Karpas-422 (cell line): ENCODE results near the gene PCDH15. TPM values are rescaled to one million over a fixed set of nuclear protein-coding genes. Genes with fewer than 3 reads are reported as not detected.

ENCODE experiments used
- DNase-seq: peaks from one replicate; pipeline ENCODE4 v3.0.0-alpha.2; 2015
- H2AFZ ChIP-seq: fragments of 200-600 bp; sonication (generic); 2 replicates; pipeline ENCODE4 v1.6.1; 2014; ENCODE audit warnings: antibody characterized with exemption, low read length, mixed read lengths
- H3K27ac ChIP-seq: fragments of 200-600 bp; sonication (generic); 2 replicates; pipeline ENCODE4 v1.5.1; 2014; ENCODE audit warnings: mild to moderate bottlenecking, low read length, moderate library complexity
- H3K27me3 ChIP-seq: fragments of 200-600 bp; sonication (generic); 2 replicates; pipeline ENCODE4 v1.6.1; 2014; ENCODE audit warnings: low read length, mixed read lengths
- H3K36me3 ChIP-seq: fragments of 200-600 bp; sonication (generic); 2 replicates; pipeline ENCODE4 v1.6.1; 2014; ENCODE audit warnings: low read length, mixed read lengths; ENCODE audit not compliant: insufficient read depth
- H3K4me1 ChIP-seq: fragments of 200-600 bp; sonication (generic); 2 replicates; pipeline ENCODE4 v1.6.1; 2014; ENCODE audit warnings: mild to moderate bottlenecking, low read length, mixed read lengths
- H3K4me2 ChIP-seq: fragments of 200-600 bp; sonication (generic); 2 replicates; pipeline ENCODE4 v1.6.1; 2014; ENCODE audit warnings: low read length, low read depth, mild to moderate bottlenecking; ENCODE audit not compliant: poor library complexity, severe bottlenecking
- H3K4me3 ChIP-seq: fragments of 200-600 bp; sonication (generic); 2 replicates; pipeline ENCODE4 v1.5.1; 2014; ENCODE audit warnings: mild to moderate bottlenecking, antibody characterized with exemption, low read length, mixed read lengths
- H3K79me2 ChIP-seq: fragments of 200-600 bp; sonication (generic); 2 replicates; pipeline ENCODE4 v1.6.1; 2014; ENCODE audit warnings: mild to moderate bottlenecking, low read length, mixed read lengths
- H3K9ac ChIP-seq: fragments of 200-600 bp; sonication (generic); 2 replicates; pipeline ENCODE4 v1.6.0; 2014; ENCODE audit warnings: low read length
- H3K9me2 ChIP-seq: fragments of 200-600 bp; sonication (generic), shearing (Covaris generic); replicated peaks from 2 replicates; pipeline ENCODE4 v1.6.0; 2014; ENCODE audit warnings: mild to moderate bottlenecking, low read length, moderate library complexity; ENCODE audit not compliant: insufficient read depth
- H3K9me3 ChIP-seq: fragments of 300-700, 200-600 bp; sonication (generic); 2 replicates; pipeline ENCODE4 v1.6.1; 2014; ENCODE audit warnings: low read length, mixed read lengths
- H4K20me1 ChIP-seq: fragments of 200-600 bp; sonication (generic); 2 replicates; pipeline ENCODE4 v1.6.1; 2014; ENCODE audit warnings: mild to moderate bottlenecking, antibody characterized with exemption, low read length, low read depth; ENCODE audit not compliant: insufficient read depth
- total RNA-seq: library from RNA; depleted of rRNA; stranded (reverse); fragments of >200 nt; shearing (Covaris generic); gene quantifications from 2 replicates; pipeline ENCODE4 v1.2.3, GENCODE V29; 2014; ENCODE audit warnings: low replicate concordance

PCDH15 gene
- total RNA-seq, 1 experiment from 2014 or later: not detected

DNA sequence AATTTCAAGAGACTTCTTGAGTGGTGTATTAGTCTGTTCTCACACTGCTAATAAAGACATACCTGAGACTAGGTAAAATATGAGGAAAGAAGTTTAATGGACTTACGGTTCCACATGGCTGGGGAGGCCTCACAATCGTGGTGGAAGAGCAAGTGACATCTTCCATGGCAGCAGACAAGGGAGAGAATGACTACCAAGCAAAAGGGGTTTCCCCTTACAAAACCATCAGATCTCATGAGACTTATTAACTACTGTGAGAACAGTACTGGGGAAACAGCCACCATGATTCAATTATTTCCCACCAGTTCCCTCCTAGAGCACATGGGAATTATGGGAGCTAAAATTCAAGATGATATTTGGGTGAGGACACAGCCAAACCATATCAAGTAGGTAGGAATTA, 150.5 kb downstream of the PCDH15 start:
- no peaks in the 10 kb centered on the region for H3K36me3 ChIP-seq
- no peak for DNase-seq
- no peak overlapping the region for H3K27ac ChIP-seq
- H3K4me2 ChIP-seq: no peak overlapping the region
- H3K9me2 ChIP-seq: no peaks in the 10 kb centered on the region
- no peaks in the 10 kb centered on the region for H3K27me3 ChIP-seq
- no peaks in the 10 kb centered on the region for H3K4me1 ChIP-seq
- H3K79me2 ChIP-seq: no peaks in the 10 kb centered on the region
- H2AFZ ChIP-seq: no peak overlapping the region
- H3K9ac ChIP-seq: no peak overlapping the region
- no peak overlapping the region for H3K4me3 ChIP-seq
- peaks cover 26% of the 10 kb centered on the region for H3K9me3 ChIP-seq
- H4K20me1 ChIP-seq: no peaks in the 10 kb centered on the region

GRCh38 chr10:54622017-54622416, 179.0 kb downstream of the PCDH15 start:
- no peaks in the 10 kb centered on the region for H4K20me1 ChIP-seq
- no peak overlapping the region for H3K27ac ChIP-seq
- no peak overlapping the region for H3K9ac ChIP-seq
- no peaks in the 10 kb centered on the region for H3K9me2 ChIP-seq
- no peaks in the 10 kb centered on the region for H3K79me2 ChIP-seq
- H3K4me2 ChIP-seq: no peak overlapping the region
- H3K27me3 ChIP-seq: no peaks in the 10 kb centered on the region
- DNase-seq: no peak
- no peak overlapping the region for H3K4me3 ChIP-seq
- no peaks in the 10 kb centered on the region for H3K36me3 ChIP-seq
- H3K9me3 ChIP-seq: peaks cover 24% of the 10 kb centered on the region
- H2AFZ ChIP-seq: no peak overlapping the region
- H3K4me1 ChIP-seq: no peaks in the 10 kb centered on the region

DNA sequence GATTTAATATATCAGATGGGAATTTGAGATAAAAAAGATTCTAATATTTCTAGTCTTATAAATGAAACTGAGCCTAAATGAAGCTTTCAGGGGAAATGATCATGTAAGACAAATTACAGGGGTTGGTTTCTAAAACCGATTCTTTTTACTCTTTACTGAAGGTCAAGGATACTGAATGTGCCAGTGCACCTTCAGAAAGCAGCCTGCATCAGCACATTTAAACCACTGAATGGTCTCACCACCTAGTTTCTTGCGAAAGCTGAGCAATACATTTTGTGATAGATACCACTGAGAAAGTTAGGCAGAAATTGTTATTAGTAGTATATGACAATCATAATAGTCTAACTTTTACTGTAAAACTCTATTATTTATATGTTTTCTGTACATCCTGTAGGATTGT, 180.7 kb downstream of the PCDH15 start:
- no peaks in the 10 kb centered on the region for H3K4me1 ChIP-seq
- no peaks in the 10 kb centered on the region for H3K36me3 ChIP-seq
- no peaks in the 10 kb centered on the region for H3K79me2 ChIP-seq
- peaks cover 30% of the 10 kb centered on the region for H3K9me3 ChIP-seq
- H3K4me2 ChIP-seq: no peak overlapping the region
- H4K20me1 ChIP-seq: no peaks in the 10 kb centered on the region
- no peak overlapping the region for H3K9ac ChIP-seq
- no peaks in the 10 kb centered on the region for H3K27me3 ChIP-seq
- H2AFZ ChIP-seq: no peak overlapping the region
- no peak for DNase-seq
- H3K9me2 ChIP-seq: no peaks in the 10 kb centered on the region
- H3K27ac ChIP-seq: no peak overlapping the region
- H3K4me3 ChIP-seq: no peak overlapping the region

GRCh38 chr10:54614072-54614471, 187.0 kb downstream of the PCDH15 start:
- no peaks in the 10 kb centered on the region for H3K79me2 ChIP-seq
- H3K27me3 ChIP-seq: no peaks in the 10 kb centered on the region
- no peak overlapping the region for H3K4me3 ChIP-seq
- H3K27ac ChIP-seq: no peak overlapping the region
- no peak overlapping the region for H2AFZ ChIP-seq
- peaks cover 27% of the 10 kb centered on the region for H3K9me3 ChIP-seq
- no peaks in the 10 kb centered on the region for H3K9me2 ChIP-seq
- H3K36me3 ChIP-seq: no peaks in the 10 kb centered on the region
- H3K4me2 ChIP-seq: no peak overlapping the region
- DNase-seq: no peak
- no peaks in the 10 kb centered on the region for H4K20me1 ChIP-seq
- H3K4me1 ChIP-seq: no peaks in the 10 kb centered on the region
- no peak overlapping the region for H3K9ac ChIP-seq

DNA sequence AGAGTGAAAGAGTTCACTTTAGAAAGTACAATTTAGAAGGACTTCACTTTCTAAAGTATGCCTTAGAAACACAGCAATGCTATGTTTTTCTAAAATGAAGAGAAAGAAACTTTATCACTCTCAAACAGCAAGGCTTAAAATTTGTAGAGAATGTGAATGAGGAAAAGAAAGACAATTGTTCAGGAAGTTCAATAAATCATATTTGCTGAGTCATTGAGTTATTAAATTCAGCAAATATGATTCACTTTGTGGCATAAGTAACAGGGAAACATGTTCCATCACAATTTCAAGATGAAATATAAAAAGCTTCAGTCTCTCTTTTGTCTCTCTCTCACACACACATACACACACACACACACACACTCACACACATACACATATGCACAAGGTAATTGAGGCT, 187.9 kb downstream of the PCDH15 start:
- no peak overlapping the region for H2AFZ ChIP-seq

DNA sequence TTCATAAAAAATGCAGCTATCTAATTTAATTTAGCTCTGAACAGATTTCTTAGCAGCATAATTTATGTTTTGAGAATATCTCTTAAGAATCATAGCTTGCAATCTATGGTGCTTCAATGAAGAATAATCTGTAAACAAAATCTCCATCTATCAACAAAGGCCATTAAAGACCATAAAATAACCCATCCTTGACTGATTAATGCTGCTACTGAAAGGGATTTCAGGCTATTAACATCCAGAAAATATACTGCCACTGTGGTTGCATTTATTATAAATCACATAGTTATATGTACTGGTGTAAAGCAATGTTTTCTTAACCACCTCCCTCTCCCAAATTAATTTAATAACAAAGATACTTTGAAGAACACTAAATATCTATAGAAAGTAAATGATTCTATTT, 191.6 kb downstream of the PCDH15 start:
- H2AFZ ChIP-seq: no peak overlapping the region
- no peak overlapping the region for H3K4me3 ChIP-seq
- no peak overlapping the region for H3K27ac ChIP-seq
- no peaks in the 10 kb centered on the region for H3K79me2 ChIP-seq
- no peaks in the 10 kb centered on the region for H3K27me3 ChIP-seq
- H4K20me1 ChIP-seq: no peaks in the 10 kb centered on the region
- H3K9ac ChIP-seq: no peak overlapping the region
- H3K4me2 ChIP-seq: no peak overlapping the region
- no peaks in the 10 kb centered on the region for H3K36me3 ChIP-seq
- no peaks in the 10 kb centered on the region for H3K9me2 ChIP-seq
- H3K4me1 ChIP-seq: no peaks in the 10 kb centered on the region
- peaks cover 27% of the 10 kb centered on the region for H3K9me3 ChIP-seq
- no peak for DNase-seq

More for the DNA sequence above, 187.9 kb downstream of the PCDH15 start:
- Histone ChIP-seq H3K27ac (no peak overlapping the region), H3K9me3 (peaks cover 24% of the 10 kb centered on the region), H4K20me1 (no peaks in the 10 kb centered on the region), H3K9me2 (no peaks in the 10 kb centered on the region), H3K4me3 (no peak overlapping the region), H3K9ac (no peak overlapping the region), H3K4me1 (no peaks in the 10 kb centered on the region), H3K27me3 (no peaks in the 10 kb centered on the region), H3K4me2 (no peak overlapping the region), H3K79me2 (no peaks in the 10 kb centered on the region), H3K36me3 (no peaks in the 10 kb centered on the region)
- no peak for DNase-seq

GRCh38 chr10:54607983-54608382, 193.0 kb downstream of the PCDH15 start:
- peaks cover 26% of the 10 kb centered on the region for H3K9me3 ChIP-seq
- no peaks in the 10 kb centered on the region for H3K4me1 ChIP-seq
- no peak overlapping the region for H2AFZ ChIP-seq
- H4K20me1 ChIP-seq: no peaks in the 10 kb centered on the region
- H3K9ac ChIP-seq: no peak overlapping the region
- H3K27me3 ChIP-seq: no peaks in the 10 kb centered on the region
- no peaks in the 10 kb centered on the region for H3K79me2 ChIP-seq
- no peak overlapping the region for H3K27ac ChIP-seq
- H3K36me3 ChIP-seq: no peaks in the 10 kb centered on the region
- H3K4me3 ChIP-seq: no peak overlapping the region
- no peak overlapping the region for H3K4me2 ChIP-seq
- H3K9me2 ChIP-seq: no peaks in the 10 kb centered on the region
- no peak for DNase-seq

GRCh38 chr10:54594289-54594688, 206.7 kb downstream of the PCDH15 start:
- H3K9me2 ChIP-seq: no peaks in the 10 kb centered on the region
- no peaks in the 10 kb centered on the region for H3K27me3 ChIP-seq
- no peaks in the 10 kb centered on the region for H3K79me2 ChIP-seq
- H2AFZ ChIP-seq: no peak overlapping the region
- DNase-seq: no peak
- H3K4me2 ChIP-seq: no peak overlapping the region
- no peak overlapping the region for H3K9ac ChIP-seq
- H3K27ac ChIP-seq: no peak overlapping the region
- no peak overlapping the region for H3K4me3 ChIP-seq
- no peaks in the 10 kb centered on the region for H3K4me1 ChIP-seq
- H4K20me1 ChIP-seq: no peaks in the 10 kb centered on the region
- peaks cover 46% of the 10 kb centered on the region for H3K9me3 ChIP-seq
- H3K36me3 ChIP-seq: no peaks in the 10 kb centered on the region

DNA sequence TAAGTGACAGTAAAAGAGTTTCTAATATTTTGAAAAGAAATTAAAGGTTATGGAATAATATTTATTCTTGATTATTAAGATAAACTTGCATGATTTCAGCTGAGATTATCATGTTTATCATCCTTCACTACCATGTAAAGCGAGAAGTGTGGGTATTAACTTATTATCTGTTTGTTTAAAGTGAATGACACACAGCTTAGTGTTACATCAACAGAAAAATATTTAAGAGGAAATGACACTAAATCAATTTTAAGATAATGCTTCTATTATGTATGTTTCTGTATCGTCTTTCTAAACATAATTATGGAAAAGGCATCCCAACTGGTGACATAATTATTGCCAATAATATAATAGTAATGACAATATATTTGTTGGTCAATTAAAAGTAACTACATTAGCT, 213.1 kb downstream of the PCDH15 start:
- Histone ChIP-seq H3K9ac (no peak overlapping the region), H3K9me3 (peaks cover 41% of the 10 kb centered on the region; the same call in 1 of the 2 replicates), H3K4me1 (no peaks in the 10 kb centered on the region), H3K9me2 (no peaks in the 10 kb centered on the region), H3K4me2 (no peak overlapping the region), H3K4me3 (no peak overlapping the region), H4K20me1 (no peaks in the 10 kb centered on the region), H2AFZ (no peak overlapping the region), H3K79me2 (no peaks in the 10 kb centered on the region), H3K36me3 (no peaks in the 10 kb centered on the region), H3K27me3 (no peaks in the 10 kb centered on the region), H3K27ac (no peak overlapping the region)
- DNase-seq: no peak
